WTC11 (cell line): ENCODE results near the gene ZGPAT. TPM values are rescaled to one million over a fixed set of nuclear protein-coding genes. Genes with fewer than 3 reads are reported as not detected.

Experiments used
- ATAC-seq: fragments of 200-7000 bp; cut with Tn5 transposase; 2 replicates; pipeline ENCODE4 v1.10.0; 2021; ENCODE audit warnings: mild to moderate bottlenecking, moderate library complexity
- CTCF ChIA-PET: fragments of 300-600 bp; sonication (Branson Sonifier 250); formaldehyde crosslinking; loops from one replicate; lab custom pipeline; 2021; ENCODE audit warnings: antibody characterized with exemption; lab: Charles Lee
- POLR2A ChIA-PET: fragments of 350-600 bp; sonication (Branson Sonifier 250); formaldehyde crosslinking; loops from one replicate; lab custom pipeline; 2021; ENCODE audit warnings: antibody characterized with exemption; lab: Charles Lee
- DNase-seq: peaks from one replicate; pipeline ENCODE4 v3.0.0; 2021; ENCODE audit warnings: low spot score
- H3K27ac Mint-ChIP-seq: 2 replicates; pipeline ENCODE4 v1.8.0; 2021; ENCODE audit warnings: mixed read lengths
- H3K27me3 Mint-ChIP-seq: 2 replicates; pipeline ENCODE4 v1.8.0; 2021; ENCODE audit warnings: low read depth, mild to moderate bottlenecking, moderate library complexity, mixed read lengths
- H3K36me3 Mint-ChIP-seq: 2 replicates; pipeline ENCODE4 v1.8.0; 2021; ENCODE audit warnings: mixed read lengths
- H3K4me1 Mint-ChIP-seq: 2 replicates; pipeline ENCODE4 v1.8.0; 2022; ENCODE audit warnings: mixed read lengths
- H3K4me3 Mint-ChIP-seq: 2 replicates; pipeline ENCODE4 v1.8.0; 2021; ENCODE audit warnings: mild to moderate bottlenecking, moderate library complexity, mixed read lengths
- H3K9me3 Mint-ChIP-seq: 2 replicates; pipeline ENCODE4 v1.8.0; 2021; ENCODE audit warnings: mixed read lengths
- ARID4B ChIP-seq: sonication (generic); formaldehyde crosslinking; IDR thresholded peaks from 2 replicates; pipeline ENCODE4 v1.8.0; 2023; ENCODE audit warnings: missing genetic modification reagents, mild to moderate bottlenecking, borderline replicate concordance
- CDX4 ChIP-seq: fragments of 250-450 bp; sonication (Bioruptor Pico); IDR thresholded peaks from 2 replicates; pipeline ENCODE4 v1.9.0; 2021; ENCODE audit warnings: moderate library complexity, mild to moderate bottlenecking, inconsistent platforms, borderline replicate concordance
- E2F5 ChIP-seq: sonication (generic); formaldehyde crosslinking; IDR thresholded peaks from 2 replicates; pipeline ENCODE4 v1.8.1; 2022; ENCODE audit warnings: mild to moderate bottlenecking, moderate library complexity, missing genetic modification reagents
- ERG ChIP-seq: fragments of 250-450 bp; sonication (Bioruptor Pico); IDR thresholded peaks from 2 replicates; pipeline ENCODE4 v1.8.0; 2021; ENCODE audit warnings: mild to moderate bottlenecking
- HMGXB4 ChIP-seq: sonication (generic); formaldehyde crosslinking; IDR thresholded peaks from 2 replicates; pipeline ENCODE4 v1.8.1; 2023; ENCODE audit warnings: mild to moderate bottlenecking, moderate library complexity, missing genetic modification reagents
- IRF1 ChIP-seq: sonication (generic); formaldehyde crosslinking; IDR thresholded peaks from 2 replicates; pipeline ENCODE4 v1.8.0; 2023; ENCODE audit warnings: missing genetic modification reagents
- MAX ChIP-seq: sonication (generic); formaldehyde crosslinking; IDR thresholded peaks from 2 replicates; pipeline ENCODE4 v1.8.0; 2022; ENCODE audit warnings: mild to moderate bottlenecking, missing genetic modification reagents
- MYBL2 ChIP-seq: sonication (generic); formaldehyde crosslinking; IDR thresholded peaks from 2 replicates; pipeline ENCODE4 v1.8.1; 2023; ENCODE audit warnings: mild to moderate bottlenecking, moderate library complexity, missing genetic modification reagents
- NR2C2 ChIP-seq: sonication (generic); formaldehyde crosslinking; IDR thresholded peaks from 2 replicates; pipeline ENCODE4 v1.8.0; 2022; ENCODE audit warnings: mild to moderate bottlenecking, missing genetic modification reagents
- PRDM15 ChIP-seq: sonication (generic); formaldehyde crosslinking; IDR thresholded peaks from 2 replicates; pipeline ENCODE4 v1.8.0; 2022; ENCODE audit warnings: missing genetic modification reagents
- RELA ChIP-seq: sonication (generic); formaldehyde crosslinking; IDR thresholded peaks from 2 replicates; pipeline ENCODE4 v1.8.1; 2022; ENCODE audit warnings: missing genetic modification reagents, mild to moderate bottlenecking, borderline replicate concordance
- TEAD1 ChIP-seq: sonication (generic); formaldehyde crosslinking; IDR thresholded peaks from 2 replicates; pipeline ENCODE4 v1.8.0; 2022; ENCODE audit warnings: mild to moderate bottlenecking, missing genetic modification reagents
- TP53 ChIP-seq: sonication (generic); formaldehyde crosslinking; IDR thresholded peaks from 2 replicates; pipeline ENCODE4 v1.8.1; 2023; ENCODE audit warnings: mild to moderate bottlenecking, missing genetic modification reagents
- USF2 ChIP-seq: sonication (generic); formaldehyde crosslinking; IDR thresholded peaks from 2 replicates; pipeline ENCODE4 v1.8.1; 2023; ENCODE audit warnings: mild to moderate bottlenecking, missing genetic modification reagents, moderate library complexity
- ZNF512 ChIP-seq: sonication (generic); formaldehyde crosslinking; IDR thresholded peaks from 2 replicates; pipeline ENCODE4 v1.8.1; 2022; ENCODE audit warnings: missing genetic modification reagents, borderline replicate concordance
- total RNA-seq: library from RNA; stranded (reverse); gene quantifications from 3 replicates; pipeline ENCODE4 v1.2.3, GENCODE V29; 2021

Gene ZGPAT
- total RNA-seq, 1 experiment from 2014 or later: 28.3 TPM

- TF ChIP-seq NR2C2: no peak
- TF ChIP-seq MAX (CRISPR knock-in tag): no peak
- no peak for TF ChIP-seq TP53 (CRISPR knock-in tag)
- no peak for TF ChIP-seq MYBL2 (CRISPR knock-in tag)
- no peak for TF ChIP-seq RELA (CRISPR knock-in tag)
- no peak for TF ChIP-seq CDX4 (CRISPR knock-in tag)
- no peak for TF ChIP-seq E2F5 (CRISPR knock-in tag)
- no peak for TF ChIP-seq HMGXB4 (CRISPR knock-in tag)
Measured at GRCh38 chr20:63742381-63743024, 34.7 kb downstream of the ZGPAT start (continued).

- H3K27ac Mint-ChIP-seq: no peak overlapping the region
- no peak overlapping the region for H3K4me3 Mint-ChIP-seq
- no peaks in the 10 kb centered on the region for H3K4me1 Mint-ChIP-seq
- DNase-seq (no peak), ATAC-seq (no peak)
- H3K36me3 Mint-ChIP-seq: 0 out of 2 replicates have a peak, but pooled peaks cover 3% of the 10 kb centered on the region
- CTCF ChIA-PET: interaction anchor here (0.6 to 1.8 kb wide), 2 partner anchors 35 to 43 kb away, joined by 3 to 7 read pairs; partner anchors contain the start of genes ARFRP1 and ZGPAT
- no peaks in the 10 kb centered on the region for H3K27me3 Mint-ChIP-seq
- no peaks in the 10 kb centered on the region for H3K9me3 Mint-ChIP-seq
- POLR2A ChIA-PET: no interaction called here
- no peak for TF ChIP-seq ERG (CRISPR knock-in tag)
- TF ChIP-seq ARID4B (CRISPR knock-in tag): no peak
- no peak for TF ChIP-seq IRF1 (CRISPR knock-in tag)
- TF ChIP-seq ZNF512 (CRISPR knock-in tag): no peak
- TF ChIP-seq PRDM15 (CRISPR knock-in tag): no peak
- no peak for TF ChIP-seq USF2 (CRISPR knock-in tag)
- TF ChIP-seq TEAD1: no peak
Measured at GRCh38 chr20:63743210-63743970, 35.6 kb downstream of the ZGPAT start.
